HG03378 (cell line): ENCODE data around the gene RPL4.
"Not testable (repeated sequence)": the region's sequence is repeated elsewhere in the genome, so short reads cannot be mapped to it uniquely, and the experiment has no call there.

Experiments used
- ATAC-seq: cut with Tn5 transposase; IDR thresholded peaks from one replicate; pipeline ENCODE4 v1.9.1; 2021; ENCODE audit warnings: mild to moderate bottlenecking, moderate library complexity; ENCODE audit not compliant: unreplicated experiment

RPL4 gene

DNA sequence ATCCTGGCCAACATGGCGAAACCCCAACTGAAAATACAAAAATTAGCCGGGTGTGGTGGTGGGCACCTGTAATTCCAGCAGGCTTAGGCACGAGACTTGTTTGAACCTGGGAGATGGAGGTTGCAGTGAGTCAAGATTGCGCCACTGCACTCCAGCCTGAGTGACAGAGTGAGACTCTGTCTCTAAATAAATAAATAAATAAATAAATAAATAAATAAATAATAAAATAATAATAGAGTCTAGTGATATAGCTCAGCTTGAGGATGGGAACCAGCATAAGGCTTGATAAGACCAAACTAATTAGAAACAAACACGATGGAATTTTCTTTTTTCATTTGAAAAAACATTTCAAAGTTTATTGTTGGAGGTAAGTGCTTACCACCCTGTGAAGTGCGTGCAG lies 43.4 kb downstream of the RPL4 start:
- not testable (repeated sequence) for ATAC-seq

DNA sequence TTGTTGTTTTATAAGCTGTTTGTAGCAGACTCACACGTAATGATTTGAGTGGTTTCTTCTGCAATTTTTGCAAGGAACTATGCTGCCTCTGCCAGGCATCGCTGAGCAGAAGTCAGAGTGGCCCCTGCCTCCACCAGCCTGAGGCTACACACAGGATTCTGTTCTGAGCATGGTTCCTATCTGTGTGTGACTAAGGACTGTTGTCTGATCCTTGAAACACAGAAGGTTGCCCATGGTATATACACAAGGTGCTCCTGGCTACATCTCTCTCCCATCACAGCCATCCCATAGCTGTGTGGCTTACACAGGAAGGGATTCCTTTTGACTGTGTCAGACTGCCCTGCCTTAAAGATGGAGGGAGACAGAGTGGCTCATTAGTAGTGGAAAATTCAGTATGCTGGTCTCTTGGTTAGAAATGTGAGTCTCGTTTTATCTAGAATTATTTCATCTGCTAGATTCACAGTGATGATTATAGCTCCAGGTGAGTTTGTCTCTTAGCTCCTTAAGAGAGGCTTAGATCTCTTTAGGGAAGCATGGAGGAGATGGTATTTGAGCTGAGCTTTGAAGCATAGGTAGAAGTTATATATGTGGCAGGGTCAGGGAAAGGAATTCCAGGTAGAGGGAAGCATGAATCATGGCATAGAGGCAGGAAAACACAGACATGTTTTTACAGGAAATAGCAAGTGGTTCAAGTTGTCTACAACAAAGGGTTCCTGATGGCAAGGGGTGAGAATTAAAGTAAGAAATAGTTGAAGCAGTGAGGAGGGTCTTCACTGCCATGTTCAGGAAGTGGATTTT lies 44.6 kb downstream of the RPL4 start:
- ATAC-seq = no peak

DNA sequence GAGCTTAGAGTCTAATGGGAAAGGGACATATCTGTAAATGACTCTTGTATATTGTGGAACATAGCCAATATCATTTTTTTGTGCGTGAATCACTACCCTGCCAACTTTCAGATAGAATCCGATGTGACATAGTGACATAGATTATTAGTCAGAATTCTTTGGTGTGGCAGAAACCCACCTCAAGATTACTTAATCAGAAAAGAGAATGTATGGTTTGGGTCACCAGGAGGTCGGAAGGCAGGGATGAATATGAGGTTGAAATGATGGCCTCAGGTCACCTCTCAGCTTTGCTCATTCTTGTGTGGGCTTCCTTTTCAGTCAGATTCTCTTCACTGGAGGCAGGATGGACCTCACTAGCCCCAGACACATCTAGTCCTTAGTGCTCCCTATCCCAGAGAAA lies 48.4 kb downstream of the RPL4 start:
- no peak for ATAC-seq

DNA sequence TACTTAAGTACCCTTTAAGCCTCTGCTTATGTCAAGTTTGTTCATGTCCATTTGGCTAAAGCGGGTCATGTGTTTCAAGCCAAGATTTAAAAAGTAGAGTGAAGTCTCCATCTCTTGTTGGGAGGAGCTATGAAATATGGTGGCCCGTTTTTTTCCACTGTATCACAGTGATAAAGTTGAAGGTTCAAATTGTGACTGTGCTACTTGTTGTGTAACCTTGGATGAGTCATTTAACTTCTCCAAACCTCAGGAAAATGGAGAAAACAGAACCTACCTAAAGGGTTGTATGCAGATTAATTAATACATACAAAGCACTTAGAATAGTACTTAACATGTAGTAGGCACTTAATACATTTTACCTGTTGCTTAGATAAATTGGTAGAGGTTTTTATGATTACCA lies 50.5 kb downstream of the RPL4 start:
- ATAC-seq = no peak

DNA sequence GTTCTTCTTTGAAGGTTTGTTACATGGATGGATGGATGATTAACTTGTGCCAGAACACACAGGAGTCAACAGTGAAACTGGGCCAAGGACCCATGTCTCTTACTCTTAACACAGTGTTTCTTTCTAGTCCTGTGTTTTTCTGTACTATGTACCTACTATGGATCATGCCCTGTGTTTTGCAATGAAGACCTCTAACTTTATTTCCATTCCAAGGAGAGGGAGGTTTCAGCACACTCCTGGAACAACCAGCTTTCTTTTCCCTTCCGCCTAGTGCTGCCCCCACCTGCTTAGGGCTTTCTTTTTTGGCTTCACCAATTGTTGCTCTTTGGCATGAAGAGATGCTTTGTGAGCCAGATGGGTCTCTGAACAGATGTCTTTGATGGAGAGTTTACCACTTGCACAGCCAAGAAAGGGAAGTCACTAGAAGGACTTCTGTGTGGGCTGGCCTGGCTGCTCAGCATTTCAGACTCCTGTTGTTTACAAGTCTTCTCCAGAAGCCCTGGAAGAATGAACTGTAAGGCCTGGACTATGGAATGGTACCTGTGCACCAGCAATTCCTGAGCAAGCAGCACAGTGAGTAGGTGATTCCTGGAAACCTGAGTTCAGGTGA lies 51.6 kb downstream of the RPL4 start:
- no peak for ATAC-seq

DNA sequence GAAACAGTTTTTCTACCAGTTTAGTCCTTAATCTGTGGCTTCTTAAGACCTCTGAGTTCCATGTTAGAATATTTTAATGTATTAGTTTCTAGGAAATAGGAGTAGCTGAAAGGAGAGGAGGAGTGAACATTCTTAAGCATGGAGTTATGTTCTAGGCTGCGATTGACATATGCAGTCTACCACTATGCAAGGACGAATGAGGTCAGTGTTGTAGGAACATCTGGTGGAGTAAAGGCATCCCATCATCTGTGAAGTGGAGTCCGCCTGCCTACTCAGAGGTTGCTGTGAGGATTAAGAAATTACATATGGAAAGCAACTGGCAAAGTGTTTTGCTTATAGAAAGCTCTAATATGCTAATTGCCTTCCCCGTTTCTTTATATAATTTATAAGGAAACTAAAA lies 52.2 kb downstream of the RPL4 start:
- no peak for ATAC-seq
